Eye (tissue), 1 donor: ENCODE data around the gene DNAL1.

ENCODE experiments used
- DNase-seq: peaks from one replicate; pipeline ENCODE4 v3.0.0-alpha.2; 2015

Gene DNAL1

DNA sequence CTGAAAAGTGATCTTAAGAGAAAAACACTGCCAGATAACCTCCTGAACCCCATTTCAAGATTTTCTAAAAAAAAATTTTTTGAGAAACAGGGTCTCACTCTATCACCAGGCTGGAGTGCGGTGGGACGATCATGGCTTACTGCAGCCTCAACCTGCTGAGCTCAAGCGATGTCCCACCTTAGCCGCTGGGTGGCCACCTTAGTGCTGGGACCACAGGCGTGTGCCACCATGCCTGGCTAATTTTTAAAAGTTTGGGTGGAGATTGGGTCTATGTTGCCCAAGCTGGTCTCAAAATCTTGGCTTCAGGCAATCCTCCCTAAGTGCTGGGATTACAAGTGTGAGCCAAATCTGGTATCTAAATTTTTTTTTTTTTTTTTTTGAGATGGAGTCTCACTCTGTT lies 66.0 kb downstream of the DNAL1 start:
- DNase-seq = no peak

DNA sequence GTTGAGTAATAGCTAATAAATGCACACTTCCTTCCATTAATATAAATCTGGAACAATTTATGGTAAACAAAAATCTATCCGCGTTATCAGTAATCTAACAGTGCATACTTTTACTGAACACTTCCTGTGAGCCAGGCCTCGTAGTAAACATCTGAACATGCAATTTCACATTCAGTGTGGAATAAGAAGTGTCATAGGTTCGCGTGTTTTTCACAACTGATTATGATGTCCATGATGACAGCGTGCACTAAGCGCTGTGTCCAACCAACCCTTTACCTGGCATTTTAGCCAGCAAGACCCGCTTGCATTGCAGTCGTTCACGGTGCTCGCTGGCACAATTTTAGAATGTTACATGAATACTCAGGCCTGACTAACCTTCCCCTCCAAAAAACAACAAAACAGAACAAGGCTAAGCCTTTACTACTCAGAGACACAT lies 67.3 kb downstream of the DNAL1 start:
- DNase-seq = no peak

- peak; percentile 83 for DNase-seq
Observed at GRCh38 chr14:73712540-73713180, 67.9 kb downstream of the DNAL1 start.

- DNase-seq = no peak
Observed at GRCh38 chr14:73713206-73713802, 68.5 kb downstream of the DNAL1 start.

GRCh38 chr14:73713803-73714655 lies 69.2 kb downstream of the DNAL1 start, which contains the start of gene PNMA1:
Gene PNMA1 (minus strand): TSS chr14:73714384. CDS start chr14:73713639, 745 bp downstream.
- peak; percentile 96 for DNase-seq

GRCh38 chr14:73714656-73715081 lies 69.9 kb downstream of the DNAL1 start:
- no peak for DNase-seq

DNA sequence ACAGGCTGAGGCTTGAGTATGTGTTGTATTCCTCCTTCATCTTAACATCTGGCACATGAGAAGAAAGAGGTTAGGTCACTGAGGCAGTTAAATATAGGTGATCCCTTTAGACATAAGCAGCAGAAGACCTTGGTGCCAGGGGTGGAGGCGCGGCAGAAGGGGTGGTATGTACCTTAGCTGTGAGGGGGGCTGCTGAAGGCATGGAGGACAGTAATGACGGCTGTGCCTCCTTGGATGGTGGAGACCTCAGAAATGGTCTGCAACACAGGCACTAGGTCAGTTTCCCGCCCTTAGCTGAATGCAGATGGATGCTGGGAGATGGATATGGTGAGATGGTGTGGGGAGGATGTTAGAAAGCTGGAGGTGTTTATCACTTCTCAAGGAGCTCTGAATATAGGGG lies 70.9 kb downstream of the DNAL1 start:
- no peak for DNase-seq

DNA sequence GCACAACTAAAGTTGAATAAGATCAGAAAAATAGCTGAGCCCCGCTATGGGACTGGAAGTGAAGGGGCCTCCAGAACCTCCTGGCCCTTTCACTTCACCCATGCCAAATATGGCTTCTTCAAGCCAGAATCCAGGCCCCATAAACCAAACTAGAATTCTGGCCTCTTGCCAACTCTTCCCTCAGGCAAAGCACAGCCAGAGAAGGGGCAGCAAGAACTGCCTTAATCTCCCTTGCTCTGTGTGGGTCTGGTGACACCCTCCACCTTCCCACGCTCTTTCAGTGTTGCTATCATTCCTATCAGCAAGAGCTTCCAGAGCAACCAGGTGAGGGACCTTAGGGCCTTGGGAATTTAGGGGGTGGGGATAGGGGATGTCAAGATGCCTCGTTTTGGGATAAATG lies 72.5 kb downstream of the DNAL1 start:
- DNase-seq = peak; percentile 67

DNA sequence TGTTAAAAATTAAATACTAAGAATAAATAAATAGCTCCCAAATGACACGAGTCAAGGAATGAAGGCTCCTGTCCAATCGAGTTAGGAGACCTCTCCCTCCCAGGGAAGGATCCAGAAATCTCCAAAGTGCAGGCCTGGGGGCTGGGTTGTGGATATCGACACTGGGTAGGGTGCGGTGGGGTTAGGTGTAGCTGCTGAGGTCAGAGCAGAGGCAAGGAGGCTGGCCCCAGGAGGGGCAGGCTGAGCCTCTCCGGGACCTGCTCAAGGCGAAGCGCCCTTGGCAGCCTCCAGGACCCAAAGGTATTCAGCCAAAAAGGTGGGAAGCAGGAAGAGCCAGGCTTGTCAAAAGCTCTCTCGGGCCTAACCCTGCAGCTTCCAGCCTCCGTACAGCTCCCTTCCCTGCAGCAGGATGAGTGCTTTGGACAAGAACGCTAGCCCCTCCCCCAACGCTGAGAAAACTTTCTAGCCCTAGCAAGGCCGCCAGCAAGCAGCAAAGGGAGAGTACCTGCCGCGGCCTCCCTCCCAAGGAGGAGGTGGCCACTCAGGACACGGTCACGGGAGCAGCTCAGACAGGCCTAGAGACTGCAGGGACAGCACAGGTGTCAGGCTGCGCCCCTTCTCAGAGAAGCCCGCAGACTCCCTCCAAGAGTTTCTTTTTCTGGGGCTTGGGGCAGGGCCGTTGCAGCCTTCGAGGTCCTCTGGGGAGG lies 73.1 kb downstream of the DNAL1 start:
- DNase-seq = peak; percentile 85

- peak; percentile 90 for DNase-seq
Observed at GRCh38 chr14:73718418-73719251, 73.8 kb downstream of the DNAL1 start.

- no peak for DNase-seq
Observed at GRCh38 chr14:73719361-73719760, 74.6 kb downstream of the DNAL1 start.

- DNase-seq = no peak
Observed at GRCh38 chr14:73719791-73720190, 75.0 kb downstream of the DNAL1 start.

GRCh38 chr14:73720636-73721035 lies 75.8 kb downstream of the DNAL1 start:
- DNase-seq = no peak

- no peak for DNase-seq
Observed at GRCh38 chr14:73721101-73721821, 76.5 kb downstream of the DNAL1 start.

DNA sequence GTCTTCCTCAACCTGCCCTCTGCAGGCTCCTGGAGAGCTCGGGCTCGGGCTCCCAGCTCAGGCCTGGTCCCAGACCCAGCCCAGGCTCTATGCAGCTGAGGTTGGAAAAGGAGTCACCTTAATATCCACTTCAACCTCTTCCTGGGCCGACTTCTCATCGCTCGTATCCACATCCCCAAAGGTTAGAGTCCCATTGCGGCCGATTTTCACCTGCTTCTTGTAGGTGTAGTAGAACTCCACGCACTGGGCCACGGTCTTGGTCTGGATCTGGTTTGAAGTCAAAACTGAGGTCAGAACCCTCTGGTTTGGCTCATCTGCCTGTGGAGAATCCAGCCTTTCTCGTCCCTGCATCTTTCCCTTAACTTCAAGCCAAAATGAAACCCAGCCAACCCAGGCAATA lies 77.8 kb downstream of the DNAL1 start:
- no peak for DNase-seq

GRCh38 chr14:73723406-73723796 lies 78.6 kb downstream of the DNAL1 start:
- no peak for DNase-seq

DNA sequence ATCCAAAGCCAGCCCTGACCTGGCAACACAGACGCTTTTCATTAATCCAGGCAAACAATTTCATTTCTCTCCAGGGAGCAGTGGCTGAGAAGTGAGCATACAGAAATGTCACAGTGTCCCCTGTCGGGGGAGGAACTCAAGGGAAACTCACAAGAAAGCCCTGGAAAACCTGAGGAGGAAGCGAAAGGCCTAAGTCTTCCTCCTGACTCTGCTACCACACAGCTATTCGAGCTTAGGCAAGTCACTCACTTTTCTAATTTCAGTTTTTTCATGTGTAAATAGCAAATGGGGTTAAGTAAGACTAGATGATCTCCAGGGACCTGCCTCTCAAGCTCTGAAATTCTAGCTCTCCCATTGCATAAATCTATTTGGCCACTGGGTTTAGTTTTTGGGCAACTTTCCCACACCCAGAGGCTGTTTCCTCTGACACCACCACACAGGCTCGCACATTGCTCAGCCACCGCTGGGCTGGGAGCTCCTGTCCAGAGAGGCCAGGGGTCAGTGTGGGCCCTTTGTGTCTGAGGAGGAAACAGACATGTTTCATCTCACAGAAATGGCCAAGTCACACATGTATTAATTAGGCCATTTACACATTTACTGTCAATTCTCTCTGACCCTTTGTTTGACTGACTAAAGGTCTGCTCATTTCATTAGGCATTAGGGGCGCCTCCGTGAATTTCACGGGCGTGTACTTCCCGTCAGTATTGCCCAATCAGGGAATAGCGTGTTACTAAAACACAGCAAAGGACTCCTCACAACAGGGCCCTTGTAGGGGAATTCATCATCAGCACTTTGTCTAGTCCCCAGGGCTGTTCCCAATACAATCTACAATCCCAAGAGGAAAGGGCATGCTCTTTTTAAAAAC lies 79.2 kb downstream of the DNAL1 start:
- DNase-seq = peak; percentile 66

DNA sequence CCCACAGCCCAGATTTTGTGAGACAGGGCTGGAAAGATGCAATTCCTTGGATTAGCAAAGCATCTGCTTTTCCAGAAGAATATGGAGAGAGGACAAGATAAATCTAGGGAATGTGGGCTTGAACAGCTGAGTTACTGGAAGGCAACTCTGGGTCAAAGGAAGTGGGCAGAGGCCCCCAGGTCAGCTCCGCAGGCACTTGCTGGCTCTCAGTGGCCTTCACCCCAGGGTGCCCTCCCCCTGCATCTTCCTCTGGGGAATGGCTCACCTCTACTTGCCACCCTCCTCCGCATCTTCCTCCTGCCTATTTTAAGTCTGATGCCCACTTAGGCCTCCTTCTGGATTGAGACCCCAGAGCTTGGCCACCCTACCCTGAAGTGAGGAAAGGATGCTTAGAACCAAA lies 79.9 kb downstream of the DNAL1 start:
- DNase-seq = no peak

GRCh38 chr14:73725116-73726024 lies 80.6 kb downstream of the DNAL1 start:
- no peak for DNase-seq
